ENCODE data around the gene PPIB. TPM values are rescaled to one million over a fixed set of nuclear protein-coding genes. Genes with fewer than 3 reads are reported as not detected.

PPIB gene
- total RNA-seq, 1 experiment from 2014 or later: 410 TPM

- ChIA-PET CTCF (no interaction called here), POLR2A (ENCODE audit: unreplicated experiment) (no interaction called here)
- intact Hi-C loops (cut with micrococcal nuclease): no loop called here
- DNase-seq: no peak
- H3K9me2 ChIP-seq (replicated peaks; ENCODE audit: low read length): no peaks in the 10 kb centered on the region
- no peak overlapping the region for H3K4me3 ChIP-seq (ENCODE audit: low read length)
- 0 out of 2 replicates have a peak, but pooled peaks cover 16% of the 10 kb centered on the region for H4K20me1 ChIP-seq (ENCODE audit: low read length)
- TF ChIP-seq EZH2phosphoT487 (IDR thresholded peaks at IDR 0.05; ENCODE audit: borderline replicate concordance, low read length) (no peak), EZH2 (IDR thresholded peaks at IDR 0.05; ENCODE audit: low read length, unreplicated experiment) (no peak)
- TF ChIP-seq, protein P1, sequence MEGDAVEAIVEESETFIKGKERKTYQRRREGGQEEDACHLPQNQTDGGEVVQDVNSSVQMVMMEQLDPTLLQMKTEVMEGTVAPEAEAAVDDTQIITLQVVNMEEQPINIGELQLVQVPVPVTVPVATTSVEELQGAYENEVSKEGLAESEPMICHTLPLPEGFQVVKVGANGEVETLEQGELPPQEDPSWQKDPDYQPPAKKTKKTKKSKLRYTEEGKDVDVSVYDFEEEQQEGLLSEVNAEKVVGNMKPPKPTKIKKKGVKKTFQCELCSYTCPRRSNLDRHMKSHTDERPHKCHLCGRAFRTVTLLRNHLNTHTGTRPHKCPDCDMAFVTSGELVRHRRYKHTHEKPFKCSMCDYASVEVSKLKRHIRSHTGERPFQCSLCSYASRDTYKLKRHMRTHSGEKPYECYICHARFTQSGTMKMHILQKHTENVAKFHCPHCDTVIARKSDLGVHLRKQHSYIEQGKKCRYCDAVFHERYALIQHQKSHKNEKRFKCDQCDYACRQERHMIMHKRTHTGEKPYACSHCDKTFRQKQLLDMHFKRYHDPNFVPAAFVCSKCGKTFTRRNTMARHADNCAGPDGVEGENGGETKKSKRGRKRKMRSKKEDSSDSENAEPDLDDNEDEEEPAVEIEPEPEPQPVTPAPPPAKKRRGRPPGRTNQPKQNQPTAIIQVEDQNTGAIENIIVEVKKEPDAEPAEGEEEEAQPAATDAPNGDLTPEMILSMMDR (conservative IDR thresholded peaks at IDR 0.05; ENCODE audit: low read depth, low read length): no peak
- no peak overlapping the region for H3K27ac ChIP-seq (ENCODE audit: low read length)
- peaks cover 18% of the 10 kb centered on the region for H3K79me2 ChIP-seq (ENCODE audit: low read length)
- TSS peak; percentile 23 for BruUV-seq (replicated peaks)
- peaks cover 31% of the 10 kb centered on the region for H3K36me3 ChIP-seq (ENCODE audit: low read depth, low read length)
- peaks cover 10% of the 10 kb centered on the region for H3K27me3 ChIP-seq (ENCODE audit: low read length)
- H3K9ac ChIP-seq (ENCODE audit: low read length): no peak overlapping the region
- H3F3A ChIP-seq (ENCODE audit: low read length, unreplicated experiment): no peaks in the 10 kb centered on the region
- no peak overlapping the region for H2AFZ ChIP-seq (ENCODE audit: low read length)
- no peaks in the 10 kb centered on the region for H3K9me3 ChIP-seq (ENCODE audit: low read length)
- ATAC-seq: no peak
- H3K4me1 ChIP-seq (ENCODE audit: insufficient read depth, low read length): no peaks in the 10 kb centered on the region; the same call in 1 of the 2 replicates
- no peak overlapping the region for H3K4me2 ChIP-seq (ENCODE audit: low read length)
These were observed 6.8 kb downstream of the PPIB start for GRCh38 chr15:64155802-64156651.

DNA sequence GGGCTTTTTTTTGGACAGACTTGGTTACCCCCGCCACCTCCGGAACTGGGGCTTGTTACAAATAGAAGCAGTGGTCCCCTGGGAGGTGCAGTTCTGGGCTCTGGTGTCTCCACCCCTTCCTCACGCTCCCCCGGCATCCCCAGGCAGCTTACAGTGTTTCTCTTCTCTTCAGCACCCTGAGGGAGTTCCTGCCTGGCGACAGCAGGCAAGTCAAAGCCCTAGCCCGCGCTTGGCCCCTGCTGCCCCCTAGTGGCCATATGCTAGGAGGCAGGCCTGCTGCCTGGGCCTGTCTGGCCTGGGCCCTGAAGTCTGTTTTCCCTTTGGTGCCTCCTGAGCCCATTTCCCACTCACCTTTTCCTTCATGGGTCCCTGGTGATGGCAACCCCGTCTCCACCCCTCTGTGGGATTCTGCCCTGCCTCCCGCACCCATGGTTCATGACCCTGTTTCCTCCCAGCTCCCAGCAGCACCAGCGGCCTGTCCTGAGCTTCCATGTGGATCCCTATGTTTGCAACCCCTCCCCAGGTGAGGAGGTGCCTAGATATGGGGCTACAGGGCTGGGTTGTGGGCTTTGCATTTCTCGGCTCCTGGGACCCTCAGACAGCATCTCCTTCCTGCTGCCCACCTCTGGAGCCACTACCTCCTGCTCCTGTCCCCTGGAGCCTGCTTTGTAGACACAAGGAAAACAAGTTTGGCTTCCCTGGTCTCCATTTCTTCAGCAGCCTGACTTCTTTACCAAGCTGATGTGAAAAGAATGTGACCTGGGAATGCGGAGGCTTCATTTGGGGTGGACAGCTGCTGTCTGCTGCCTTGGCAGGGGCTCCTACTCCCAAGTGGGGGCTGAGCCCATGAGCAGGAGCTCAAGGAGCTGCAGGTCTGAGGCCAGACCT is 9.1 kb downstream of the PPIB start:
- Histone ChIP-seq H4K20me1 (ENCODE audit: low read length) (0 out of 2 replicates have a peak, but pooled peaks cover 8% of the 10 kb centered on the region), H3F3A (ENCODE audit: low read length, unreplicated experiment) (no peaks in the 10 kb centered on the region), H3K27ac (ENCODE audit: low read length) (no peak overlapping the region), H2AFZ (ENCODE audit: low read length) (no peak overlapping the region), H3K27me3 (ENCODE audit: low read length) (peaks cover 10% of the 10 kb centered on the region), H3K79me2 (ENCODE audit: low read length) (no peaks in the 10 kb centered on the region), H3K4me1 (ENCODE audit: insufficient read depth, low read length) (no peaks in the 10 kb centered on the region; the same call in 1 of the 2 replicates), H3K9me3 (ENCODE audit: low read length) (no peaks in the 10 kb centered on the region), H3K9me2 (replicated peaks; ENCODE audit: low read length) (no peaks in the 10 kb centered on the region), H3K4me3 (ENCODE audit: low read length) (no peak overlapping the region), H3K4me2 (ENCODE audit: low read length) (peak overlapping the region; percentile 43), H3K9ac (ENCODE audit: low read length) (no peak overlapping the region), H3K36me3 (ENCODE audit: low read depth, low read length) (peaks cover 24% of the 10 kb centered on the region)
- no TSS peak for BruUV-seq (replicated peaks)
- ATAC-seq: peak; percentile 89
- CTCF ChIA-PET: interaction anchor here (0.5 kb wide), 1 partner anchor 60 kb away, joined by 3 read pairs; the partner anchor contains the start of gene CIAO2A
- TF ChIP-seq, protein P1 (conservative IDR thresholded peaks at IDR 0.05; ENCODE audit: low read depth, low read length): peak; percentile 88
- no peak for TF ChIP-seq EZH2 (IDR thresholded peaks at IDR 0.05; ENCODE audit: low read length, unreplicated experiment)
- intact Hi-C loops (cut with micrococcal nuclease): loop anchor here (5.0 kb wide), 1 partner anchor 56 kb away; the partner anchor contains the start of gene SNX1
- DNase-seq: peak; percentile 87
- POLR2A ChIA-PET (ENCODE audit: unreplicated experiment): no interaction called here

Data from PC-3 (cell line).